Stomach smooth muscle (tissue), 2 donors: Measurements from ENCODE around the gene DCXR.

Experiments
- H3K27ac ChIP-seq: one replicate; pipeline ENCODE4 v1.7.0; 2013; ENCODE audit warnings: mild to moderate bottlenecking, low read length, inconsistent platforms
- H3K27me3 ChIP-seq, 2 donors: one replicate each; pipeline ENCODE4 v1.7.0; 2013; ENCODE audit warnings: low read length in 2 of 2; ENCODE audit not compliant: insufficient read depth in 2 of 2, control insufficient read depth in 1 of 2
- H3K36me3 ChIP-seq, 2 donors: one replicate each; pipeline ENCODE4 v1.7.0; 2013; ENCODE audit warnings: low read length in 2 of 2; ENCODE audit not compliant: control insufficient read depth in 2 of 2, insufficient read depth in 2 of 2
- H3K4me1 ChIP-seq: one replicate; pipeline ENCODE4 v1.7.0; 2013; ENCODE audit warnings: low read length; ENCODE audit not compliant: control insufficient read depth, insufficient read depth
- H3K4me3 ChIP-seq, 2 donors: one replicate each; pipeline ENCODE4 v1.7.0; 2013; ENCODE audit warnings: low read length in 2 of 2
- H3K9ac ChIP-seq, 2 donors: one replicate each; pipeline ENCODE4 v1.7.0; 2013; ENCODE audit warnings: low read length in 2 of 2, mild to moderate bottlenecking in 1 of 2
- H3K9me3 ChIP-seq, 2 donors: one replicate each; pipeline ENCODE4 v1.7.0; 2013; ENCODE audit warnings: low read length in 2 of 2; ENCODE audit not compliant: control insufficient read depth in 2 of 2
- donor health status: healthy.
- donor health status: Pancreatic carcinoma.

The DCXR gene

DNA sequence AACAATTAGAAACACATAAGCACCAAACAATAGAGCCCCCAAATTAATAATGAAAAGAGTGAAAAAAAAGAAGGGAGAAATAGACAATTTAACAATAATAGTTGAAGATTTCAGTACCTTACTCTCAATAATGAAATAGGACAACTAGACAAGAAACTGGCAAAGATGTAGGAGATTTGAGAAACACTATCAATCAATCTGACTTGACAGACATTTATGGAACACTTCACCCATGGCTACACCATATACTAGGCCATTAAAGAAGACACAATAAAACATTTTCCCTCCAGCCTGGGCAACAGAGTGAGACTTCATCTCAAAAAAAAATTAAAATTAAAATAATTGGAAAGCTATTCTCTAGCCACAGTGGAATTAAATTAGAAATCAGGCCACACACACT, 33.1 kb upstream of the DCXR start:
- Histone ChIP-seq H3K9ac (no peak overlapping the region), H3K4me1 (peaks cover 7% of the 10 kb centered on the region), H3K4me3 (no peak overlapping the region), H3K27ac (no peak overlapping the region), H3K36me3 (no peaks in the 10 kb centered on the region), H3K27me3 (no peaks in the 10 kb centered on the region), H3K9me3 (no peaks in the 10 kb centered on the region)

- H3K4me3 ChIP-seq, result peak within 1 kb of the TSS; percentile 82 to 83
- H3K36me3 ChIP-seq, result peaks cover 3 to 15% of the 10 kb centered on the region in 2 donors
These were observed 28.3 kb upstream of the DCXR start, which contains the start of gene DUS1L for GRCh38 chr17:82065638-82066303. DUS1L (minus strand) TSS chr17:82065804; CDS start chr17:82065059, 745 bp downstream.

DNA sequence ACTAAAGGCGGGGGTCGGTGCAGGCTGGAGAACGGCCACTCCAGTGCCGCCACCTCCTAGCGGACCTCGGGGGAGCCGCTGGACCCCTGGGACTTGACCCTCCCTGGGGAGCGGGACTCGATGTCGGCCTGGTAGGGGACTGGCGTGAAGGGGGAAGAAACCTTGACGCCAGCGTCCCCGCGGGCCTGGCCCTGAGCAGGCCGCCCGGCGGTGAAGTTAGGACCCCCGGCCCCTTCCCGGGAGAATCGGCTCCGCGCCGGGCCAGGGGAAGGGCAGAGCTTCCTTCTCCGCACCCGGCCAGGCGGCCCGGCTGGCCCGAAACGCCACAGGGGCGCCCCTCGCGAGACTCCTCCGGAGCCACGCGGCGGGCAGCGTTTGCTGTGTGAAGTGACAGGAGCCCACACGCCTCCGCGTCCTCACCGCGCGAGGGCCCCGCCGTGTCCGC, 27.7 kb upstream of the DCXR start:
- peak overlapping the region; percentile 82 to 83 for H3K4me3 ChIP-seq
- H3K27ac ChIP-seq, result peak overlapping the region; percentile 60
- no peaks in the 10 kb centered on the region for H3K9me3 ChIP-seq
- H3K27me3 ChIP-seq, result no peaks in the 10 kb centered on the region
- H3K36me3 ChIP-seq, result peaks cover 3 to 18% of the 10 kb centered on the region in 2 donors
- H3K9ac ChIP-seq, result peak overlapping the region; percentile 83 to 89
- peaks cover 23% of the 10 kb centered on the region for H3K4me1 ChIP-seq

More at GRCh38 chr17:82065638-82066303, 28.3 kb upstream of the DCXR start, which contains the start of gene DUS1L:
- Histone ChIP-seq H3K27ac (peak within 1 kb of the TSS; percentile 81), H3K4me1 (peaks cover 23% of the 10 kb centered on the region), H3K9me3 (no peaks in the 10 kb centered on the region), H3K27me3 (no peaks in the 10 kb centered on the region), H3K9ac (peak within 1 kb of the TSS; percentile 83 to 89)

GRCh38 chr17:82064433-82065192, 27.1 kb upstream of the DCXR start:
- H3K9ac ChIP-seq, result peak overlapping the region; percentile 83 to 89

GRCh38 chr17:82063424-82064415, 26.2 kb upstream of the DCXR start:
- peak overlapping the region in 1 of 2 donors; percentile 83 for H3K4me3 ChIP-seq

More at GRCh38 chr17:82064433-82065192, 27.1 kb upstream of the DCXR start:
- peaks cover 23% of the 10 kb centered on the region for H3K4me1 ChIP-seq
- no peaks in the 10 kb centered on the region for H3K27me3 ChIP-seq
- no peaks in the 10 kb centered on the region for H3K9me3 ChIP-seq
- peak overlapping the region; percentile 60 for H3K27ac ChIP-seq
- peak overlapping the region; percentile 82 to 83 for H3K4me3 ChIP-seq
- H3K36me3 ChIP-seq, result peaks cover 3 to 23% of the 10 kb centered on the region in 2 donors

DNA sequence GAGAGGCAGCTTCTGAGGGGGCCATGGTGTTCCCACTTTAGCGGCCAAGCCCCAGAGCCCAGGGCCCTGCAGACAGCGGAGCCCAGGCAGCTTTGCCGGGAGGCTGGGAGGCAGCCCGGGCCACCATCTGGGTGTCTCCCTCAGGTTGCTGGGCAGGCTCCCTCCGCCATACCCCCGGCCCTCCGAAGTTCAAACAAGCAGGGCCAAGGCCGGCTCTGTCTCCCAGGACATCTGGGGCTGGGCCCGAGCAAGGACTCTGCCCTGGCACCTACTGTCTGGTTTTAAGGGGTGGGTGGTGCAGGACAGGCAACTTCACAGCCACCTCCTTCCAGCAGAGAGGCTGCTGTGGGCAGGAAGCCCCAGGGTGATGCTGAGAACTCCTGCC, 25.5 kb upstream of the DCXR start:
- no peaks in the 10 kb centered on the region for H3K9me3 ChIP-seq
- no peaks in the 10 kb centered on the region for H3K27me3 ChIP-seq
- H3K4me3 ChIP-seq, result no peak overlapping the region
- H3K36me3 ChIP-seq, result peaks cover 5 to 26% of the 10 kb centered on the region in 2 donors
- peaks cover 23% of the 10 kb centered on the region for H3K4me1 ChIP-seq
- H3K9ac ChIP-seq, result no peak overlapping the region
- H3K27ac ChIP-seq, result no peak overlapping the region

More at GRCh38 chr17:82063424-82064415, 26.2 kb upstream of the DCXR start:
- Histone ChIP-seq H3K9me3 (no peaks in the 10 kb centered on the region), H3K27ac (no peak overlapping the region), H3K4me1 (peaks cover 23% of the 10 kb centered on the region), H3K27me3 (no peaks in the 10 kb centered on the region), H3K36me3 (peaks cover 3 to 24% of the 10 kb centered on the region in 2 donors), H3K9ac (no peak overlapping the region)

DNA sequence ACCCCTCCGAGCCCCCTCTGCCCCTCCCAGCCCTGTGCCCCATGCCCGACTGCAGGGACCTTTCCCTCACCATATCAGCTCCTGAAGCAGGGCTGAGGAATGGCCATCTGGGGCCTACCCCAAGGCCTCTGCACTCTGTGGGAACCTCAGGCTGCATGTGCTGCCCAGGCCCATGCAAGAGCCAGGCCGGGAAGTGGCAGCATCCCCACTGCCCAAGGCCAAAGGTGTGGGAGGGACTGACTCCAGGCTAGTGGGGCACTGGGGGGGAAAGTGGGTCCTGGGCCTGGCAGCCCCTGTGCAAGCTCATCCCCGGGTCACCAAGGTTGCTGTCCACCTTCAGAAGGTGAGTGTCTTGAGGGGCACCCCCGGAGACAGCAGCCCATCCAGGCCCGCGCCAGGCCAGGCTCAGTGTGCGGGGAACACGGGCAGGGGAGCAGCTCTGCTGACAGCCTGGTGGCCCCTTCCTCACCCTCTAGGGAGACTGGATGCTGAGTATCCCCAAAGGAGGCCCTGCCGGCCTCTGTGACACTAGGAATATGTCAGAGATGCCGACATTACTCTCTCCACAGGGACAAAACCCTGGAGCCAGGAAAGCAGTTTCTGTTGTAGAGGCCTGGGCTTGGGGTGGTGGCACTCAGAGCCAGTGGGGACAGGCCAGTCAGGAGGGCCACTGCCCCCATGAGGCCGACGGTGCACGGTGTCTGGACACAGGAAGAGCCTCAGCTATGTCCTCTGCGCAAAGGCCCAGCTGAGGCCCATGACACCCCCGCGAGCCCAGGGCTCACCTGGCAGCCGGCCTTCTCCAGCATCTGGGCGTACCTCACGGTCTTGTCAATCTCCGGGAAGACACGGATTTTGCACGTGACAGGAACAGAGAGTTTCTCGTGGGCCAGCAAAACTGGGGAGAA, 24.8 kb upstream of the DCXR start:
- Histone ChIP-seq H3K27ac (no peak overlapping the region), H3K27me3 (no peaks in the 10 kb centered on the region), H3K4me3 (no peak overlapping the region), H3K9ac (no peak overlapping the region), H3K36me3 (peaks cover 8 to 27% of the 10 kb centered on the region in 2 donors), H3K9me3 (no peaks in the 10 kb centered on the region), H3K4me1 (peaks cover 23% of the 10 kb centered on the region)

DNA sequence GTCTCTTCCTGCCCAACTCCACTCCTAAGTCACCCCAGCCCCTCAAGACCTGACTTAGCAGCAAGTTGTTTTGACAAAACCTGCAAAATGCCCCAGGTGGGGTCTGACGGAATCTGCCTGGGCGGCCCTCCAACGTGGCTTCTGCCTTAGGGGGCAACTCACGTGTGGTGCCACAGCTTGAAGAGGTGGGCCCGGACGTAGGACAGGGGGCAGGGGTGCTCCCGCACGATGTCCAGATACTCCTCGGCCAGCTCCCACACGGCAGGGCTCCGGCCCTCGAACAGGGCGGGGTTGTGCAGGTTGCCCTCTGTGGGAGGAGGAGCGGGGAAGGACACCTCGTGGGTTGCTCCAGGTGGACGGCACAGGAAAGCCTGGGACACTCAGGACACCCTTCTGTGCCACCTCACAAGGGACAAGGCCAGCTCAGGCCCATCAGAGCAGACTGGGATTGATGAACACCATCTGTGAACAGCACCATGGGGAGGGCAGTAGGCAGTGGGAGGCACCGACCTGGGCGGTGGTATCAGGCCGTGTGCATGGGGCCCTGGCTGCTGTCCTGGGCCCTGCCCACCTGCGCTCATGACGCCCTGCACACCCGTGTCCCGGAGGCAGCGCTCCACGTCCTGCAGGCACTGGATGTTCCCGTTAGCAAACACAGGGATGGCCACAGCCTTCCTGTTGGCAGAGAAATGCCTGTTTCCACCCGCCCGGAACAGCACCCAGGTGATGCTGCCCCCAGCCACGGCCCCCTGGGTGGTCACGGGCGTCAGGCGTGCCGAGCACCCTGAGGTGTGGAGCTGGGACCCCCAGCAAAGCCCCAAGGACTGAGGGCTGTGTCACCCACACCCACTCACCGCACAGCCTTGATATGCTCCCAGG, 23.8 kb upstream of the DCXR start:
- Histone ChIP-seq H3K4me3 (no peak overlapping the region), H3K27me3 (no peaks in the 10 kb centered on the region), H3K27ac (no peak overlapping the region), H3K4me1 (peaks cover 22% of the 10 kb centered on the region), H3K36me3 (peaks cover 12 to 32% of the 10 kb centered on the region in 2 donors), H3K9me3 (no peaks in the 10 kb centered on the region), H3K9ac (no peak overlapping the region)

- Histone ChIP-seq H3K36me3 (peaks cover 12 to 37% of the 10 kb centered on the region in 2 donors), H3K27ac (no peak overlapping the region), H3K4me1 (peaks cover 16% of the 10 kb centered on the region), H3K27me3 (no peaks in the 10 kb centered on the region), H3K9me3 (no peaks in the 10 kb centered on the region), H3K4me3 (no peak overlapping the region), H3K9ac (no peak overlapping the region)
These were observed 23.1 kb upstream of the DCXR start for GRCh38 chr17:82060614-82061013.
